ENCODE results near the gene TLX3.

GRCh38 chr5:171285465-171285864 is 23.6 kb upstream of the TLX3 start:
- TF ChIP-seq CTCF (IDR thresholded peaks at IDR 0.05; ENCODE audit: low read depth, low read length) (no peak), EZH2phosphoT487 (IDR thresholded peaks at IDR 0.05; ENCODE audit: low read depth) (no peak)

Data from OCI-LY3 (cell line).